ENCODE measurements around the gene DAB2IP.

- TF ChIP-seq CTCF (IDR thresholded peaks at IDR 0.05) (no peak), ZFX (IDR thresholded peaks at IDR 0.05; ENCODE audit: borderline replicate concordance) (no peak)
Measured at GRCh38 chr9:121807069-121807822, 155.8 kb downstream of the DAB2IP start.
